B cell (primary cell): Measurements from ENCODE around the gene OR5B21. TPM values are rescaled to one million over a fixed set of nuclear protein-coding genes. Genes with fewer than 3 reads are reported as not detected.

Source experiments
- ATAC-seq: fragments of 200-7000 bp; cut with Tn5 transposase; one replicate; pipeline ENCODE4 v1.10.0; 2021; ENCODE audit warnings: low read depth, mild to moderate bottlenecking, moderate number of reproducible peaks, moderate library complexity
- CTCF ChIA-PET: fragments of 350-600 bp; sonication (Branson Sonifier 250); formaldehyde crosslinking; loops from one replicate; lab custom pipeline; 2021; ENCODE audit warnings: antibody characterized with exemption, inconsistent platforms; lab: Charles Lee
- POLR2A ChIA-PET: fragments of 350-600 bp; sonication (Branson Sonifier 250); formaldehyde crosslinking; loops from one replicate; lab custom pipeline; 2021; ENCODE audit warnings: antibody characterized with exemption; lab: Charles Lee
- DNase-seq: peaks from one replicate; pipeline ENCODE4 v3.0.0; 2013
- H2AFZ ChIP-seq: 2 replicates; pipeline ENCODE4 v1.6.1; 2012; ENCODE audit warnings: mild to moderate bottlenecking, low read depth, low read length; ENCODE audit not compliant: insufficient read depth, poor library complexity, severe bottlenecking
- H3K27ac ChIP-seq, 2 donors: 1 replicate in 1 of 2; 2 replicates in 1 of 2; pipeline ENCODE4 v1.5.1; 2012 to 2013; ENCODE audit warnings: low read length in 2 of 2, mild to moderate bottlenecking in 2 of 2, moderate library complexity in 1 of 2
- H3K27me3 ChIP-seq, 4 experiments: fragments of 200-600 bp in 1 of 4; sonication (generic) in 1 of 4; replicated peaks in 1 of 4; 1 replicate in 2 of 4; 2 replicates in 2 of 4; pipeline versions ENCODE4 v1.6.1 to v1.7.0; 2013 to 2016; ENCODE audit warnings: low read length in 3 of 4, mild to moderate bottlenecking in 2 of 4, mixed read lengths in 1 of 4, moderate library complexity in 1 of 4; ENCODE audit not compliant: insufficient read depth in 4 of 4, control insufficient read depth in 3 of 4; ENCODE audit errors: control extremely low read depth in 1 of 4
- H3K36me3 ChIP-seq, 2 experiments: replicated peaks in 1 of 2; 1 replicate in 1 of 2; 2 replicates in 1 of 2; pipeline versions ENCODE4 v1.6.1 to v1.7.1; 2013; ENCODE audit warnings: low read length in 1 of 2; ENCODE audit not compliant: insufficient read depth in 2 of 2, control insufficient read depth in 1 of 2; ENCODE audit errors: control extremely low read depth in 1 of 2, extremely low read depth in 1 of 2
- H3K4me1 ChIP-seq, 2 donors: fragments of 200-600 bp in 1 of 2; sonication (generic) in 1 of 2; 1 replicate in 1 of 2; 2 replicates in 1 of 2; pipeline versions ENCODE4 v1.5.1 to v1.6.1; 2013 to 2017; ENCODE audit warnings: low read length in 2 of 2; ENCODE audit not compliant: control insufficient read depth in 2 of 2, insufficient read depth in 2 of 2
- H3K4me2 ChIP-seq: replicated peaks from 2 replicates; pipeline ENCODE3; 2012; ENCODE audit warnings: mild to moderate bottlenecking, low read depth, low read length; ENCODE audit not compliant: poor library complexity, severe bottlenecking
- H3K4me3 ChIP-seq, 5 experiments: fragments of 200-600 bp in 1 of 5; sonication (generic) in 1 of 5; 1 replicate in 3 of 5; 2 replicates in 2 of 5; pipeline versions ENCODE4 v1.5.1 to v1.7.0; 2011 to 2016; ENCODE audit warnings: low read length in 4 of 5, mild to moderate bottlenecking in 4 of 5, low read depth in 2 of 5, control low read depth in 1 of 5, moderate library complexity in 1 of 5; ENCODE audit not compliant: insufficient read depth in 1 of 5; ENCODE audit errors: control extremely low read depth in 1 of 5, extremely low read depth in 1 of 5
- H3K79me2 ChIP-seq: fragments of 200-600 bp; sonication (generic); one replicate; pipeline ENCODE4 v1.6.0; 2016; ENCODE audit warnings: low read length; ENCODE audit not compliant: control insufficient read depth, insufficient read depth
- H3K9ac ChIP-seq: fragments of 200-600 bp; sonication (generic); 2 replicates; pipeline ENCODE4 v1.6.1; 2017; ENCODE audit warnings: mild to moderate bottlenecking, low read length, moderate library complexity
- H3K9me3 ChIP-seq, 3 donors: one replicate each; pipeline versions ENCODE4 v1.6.1 to v1.7.1; 2013; ENCODE audit warnings: low read length in 2 of 3; ENCODE audit not compliant: control insufficient read depth in 2 of 3, insufficient read depth in 1 of 3; ENCODE audit errors: control extremely low read depth in 1 of 3
- H4K20me1 ChIP-seq: 2 replicates; pipeline ENCODE4 v1.6.0; 2012; ENCODE audit warnings: mild to moderate bottlenecking, low read length; ENCODE audit not compliant: insufficient read depth, control insufficient read depth, poor library complexity, severe bottlenecking
- H3K27ac Mint-ChIP-seq: one replicate; pipeline ENCODE4 v1.8.0; 2021; ENCODE audit warnings: mixed read lengths
- H3K27me3 Mint-ChIP-seq: one replicate; pipeline ENCODE4 v1.8.0; 2021; ENCODE audit warnings: mixed read lengths
- H3K4me1 Mint-ChIP-seq: one replicate; pipeline ENCODE4 v1.8.0; 2021; ENCODE audit warnings: mixed read lengths
- H3K4me3 Mint-ChIP-seq: one replicate; pipeline ENCODE4 v1.8.0; 2021; ENCODE audit warnings: mixed read lengths
- H3K9me3 Mint-ChIP-seq: one replicate; pipeline ENCODE4 v1.8.0; 2022; ENCODE audit warnings: mixed read lengths; ENCODE audit not compliant: insufficient read depth
- EZH2 ChIP-seq: IDR thresholded peaks from 2 replicates; pipeline ENCODE4 v1.6.1; 2012; ENCODE audit warnings: borderline replicate concordance, low read depth, mild to moderate bottlenecking, moderate library complexity, low read length; ENCODE audit not compliant: insufficient read depth, poor library complexity, severe bottlenecking
- WGBS: methylation state at CpG from one replicate; pipeline ENCODE4 v1.1.5; 2013; ENCODE audit warnings: missing lambda C conversion rate; ENCODE audit not compliant: insufficient coverage; 5-methylcytosine and 5-hydroxymethylcytosine counted together
- intact Hi-C: fragments of 100-400 bp; cut with micrococcal nuclease; formaldehyde crosslinking; loops from one replicate; pipeline ENCODE4 v1.10.0; 2022
- polyA plus RNA-seq: library from polyadenylated mRNA; depleted of rRNA; stranded (reverse); fragments of >200 nt; gene quantifications from 2 replicates; pipeline ENCODE4 v1.2.3, GENCODE V29; 2012
- total RNA-seq, 2 donors: library from RNA; stranded (reverse); fragments of 120-200 nt in 1 of 2; gene quantifications; 1 replicate in 1 of 2; 2 replicates in 1 of 2; pipeline versions ENCODE4 v1.2.3 to v1.2.4, GENCODE V29; 2013 to 2022
- TF ChIP-seq, protein P1 (sequence below): fragments of 200-600 bp; IDR thresholded peaks from one replicate; pipeline ENCODE4 v1.8.0; 2022; ENCODE audit warnings: antibody characterized with exemption, mild to moderate bottlenecking

OR5B21 gene
- total and polyA plus RNA-seq, 2 donors (not counting 1 experiment from before 2014, with no cell fraction given) = 0.10 to 0.74 TPM

DNA sequence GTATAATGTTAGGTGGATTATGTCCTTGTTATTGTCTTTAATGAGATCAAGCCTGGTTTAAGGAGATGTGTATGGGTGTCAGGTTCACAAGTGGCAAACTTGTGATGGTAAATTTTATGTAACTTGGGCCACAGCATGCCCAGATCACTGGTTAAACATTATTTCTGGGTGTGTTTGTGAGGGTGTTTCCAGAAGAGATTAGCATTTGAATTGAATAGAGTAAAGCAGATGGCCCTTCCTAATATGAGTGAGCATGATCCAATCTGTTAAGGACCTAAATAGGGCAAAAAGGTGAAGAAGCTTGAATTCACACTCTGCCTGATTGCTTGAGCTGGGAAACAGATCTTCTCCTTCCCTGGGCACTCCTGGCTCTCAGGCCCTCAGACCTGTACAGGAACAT lies 20.7 kb downstream of the OR5B21 start:
- H3K9me3 ChIP-seq = no peaks in the 10 kb centered on the region
- no peak overlapping the region for H2AFZ ChIP-seq
- ChIA-PET CTCF (no interaction called here), POLR2A (no interaction called here)
- H3K4me3 ChIP-seq = no peak overlapping the region
- no peak overlapping the region for H3K27ac ChIP-seq
- H3K27me3 ChIP-seq = peaks cover 0 to 6% (median 3%) of the 10 kb centered on the region in 4 experiments
- intact Hi-C loops = no loop called here
- H3K4me2 ChIP-seq = no peak overlapping the region
- DNase-seq (no peak), ATAC-seq (no peak)
- peaks cover 17% of the 10 kb centered on the region for H3K27me3 Mint-ChIP-seq
- H3K4me1 Mint-ChIP-seq = no peaks in the 10 kb centered on the region
- H3K9me3 Mint-ChIP-seq = no peaks in the 10 kb centered on the region
- no peaks in the 10 kb centered on the region for H3K4me1 ChIP-seq
- no peak overlapping the region for H3K4me3 Mint-ChIP-seq
- H3K9ac ChIP-seq = no peak overlapping the region
- no peaks in the 10 kb centered on the region for H4K20me1 ChIP-seq
- H3K36me3 ChIP-seq = no peaks in the 10 kb centered on the region
- H3K27ac Mint-ChIP-seq = no peak overlapping the region
- H3K79me2 ChIP-seq = no peaks in the 10 kb centered on the region
- TF ChIP-seq EZH2 = no peak
- TF ChIP-seq, protein P1, sequence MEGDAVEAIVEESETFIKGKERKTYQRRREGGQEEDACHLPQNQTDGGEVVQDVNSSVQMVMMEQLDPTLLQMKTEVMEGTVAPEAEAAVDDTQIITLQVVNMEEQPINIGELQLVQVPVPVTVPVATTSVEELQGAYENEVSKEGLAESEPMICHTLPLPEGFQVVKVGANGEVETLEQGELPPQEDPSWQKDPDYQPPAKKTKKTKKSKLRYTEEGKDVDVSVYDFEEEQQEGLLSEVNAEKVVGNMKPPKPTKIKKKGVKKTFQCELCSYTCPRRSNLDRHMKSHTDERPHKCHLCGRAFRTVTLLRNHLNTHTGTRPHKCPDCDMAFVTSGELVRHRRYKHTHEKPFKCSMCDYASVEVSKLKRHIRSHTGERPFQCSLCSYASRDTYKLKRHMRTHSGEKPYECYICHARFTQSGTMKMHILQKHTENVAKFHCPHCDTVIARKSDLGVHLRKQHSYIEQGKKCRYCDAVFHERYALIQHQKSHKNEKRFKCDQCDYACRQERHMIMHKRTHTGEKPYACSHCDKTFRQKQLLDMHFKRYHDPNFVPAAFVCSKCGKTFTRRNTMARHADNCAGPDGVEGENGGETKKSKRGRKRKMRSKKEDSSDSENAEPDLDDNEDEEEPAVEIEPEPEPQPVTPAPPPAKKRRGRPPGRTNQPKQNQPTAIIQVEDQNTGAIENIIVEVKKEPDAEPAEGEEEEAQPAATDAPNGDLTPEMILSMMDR = no peak

DNA sequence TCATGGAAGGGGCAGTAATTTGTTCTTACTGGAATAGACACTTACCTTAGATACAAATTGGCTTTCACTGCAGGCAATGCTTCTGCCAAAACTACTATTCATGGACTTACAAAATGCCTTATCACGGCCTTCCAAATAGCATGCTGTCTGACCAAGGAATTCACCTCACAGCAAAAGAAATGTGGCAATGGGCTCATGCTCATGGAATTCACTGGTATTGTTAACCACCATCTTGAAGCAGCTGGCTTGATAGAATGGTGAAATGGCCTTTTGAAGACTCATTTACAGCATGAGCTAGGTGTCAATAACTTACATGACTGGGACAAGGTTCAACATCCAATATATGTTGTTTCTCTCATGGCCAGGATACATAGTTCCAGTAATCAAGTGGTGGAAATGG lies 21.9 kb downstream of the OR5B21 start:
- no peak for TF ChIP-seq EZH2
- TF ChIP-seq, protein P1 = no peak
- ChIA-PET CTCF (no interaction called here), POLR2A (no interaction called here)
- peaks cover 0 to 8% (median 4%) of the 10 kb centered on the region in 4 experiments for H3K27me3 ChIP-seq
- intact Hi-C loops = no loop called here
- Mint-ChIP-seq H3K4me3 (no peak overlapping the region), H3K4me1 (no peaks in the 10 kb centered on the region), H3K9me3 (no peaks in the 10 kb centered on the region), H3K27ac (no peak overlapping the region), H3K27me3 (peaks cover 22% of the 10 kb centered on the region)
- no peak for ATAC-seq
- no peak for DNase-seq
- H3K9me3 ChIP-seq = no peaks in the 10 kb centered on the region
- H3K4me1 ChIP-seq = no peaks in the 10 kb centered on the region
- H4K20me1 ChIP-seq = no peaks in the 10 kb centered on the region
- H3K36me3 ChIP-seq = no peaks in the 10 kb centered on the region
- H2AFZ ChIP-seq = no peak overlapping the region
- no peak overlapping the region for H3K27ac ChIP-seq
- WGBS = no CpG with 5 or more reads among the region's 1 CpG
- H3K4me3 ChIP-seq = no peak overlapping the region
- no peaks in the 10 kb centered on the region for H3K79me2 ChIP-seq
- no peak overlapping the region for H3K4me2 ChIP-seq
- H3K9ac ChIP-seq = no peak overlapping the region
